Measurements from ENCODE around the gene SRGAP3.

GRCh38 chr3:9233814-9234600 is 15.4 kb downstream of the SRGAP3 start:
- TF ChIP-seq POLR2AphosphoS5 (IDR thresholded peaks at IDR 0.05) (no peak), CTCF (IDR thresholded peaks at IDR 0.05) (no peak), POLR2A (IDR thresholded peaks at IDR 0.05) (no peak), EP300 (IDR thresholded peaks at IDR 0.05) (no peak)
